Stimulated activated CD8-positive, alpha-beta memory T cell treated with anti-CD3 and anti-CD28 coated beads, Interleukin-2, amount 100 ng/mL, for 48 hours (primary cell): ENCODE data around the gene C16orf82.

Experiments used
- DNase-seq, 2 donors: peaks; one replicate each; pipeline ENCODE4 v3.0.0-alpha.2; 2020; ENCODE audit warnings: low read depth in 2 of 2

Gene C16orf82

GRCh38 chr16:27088216-27088615, 21.5 kb downstream of the C16orf82 start:
- no peak for DNase-seq

GRCh38 chr16:27096375-27096774, 29.6 kb downstream of the C16orf82 start:
- DNase-seq, result no peak

- no peak for DNase-seq
Measured at GRCh38 chr16:27097800-27098230, 31.1 kb downstream of the C16orf82 start.

- DNase-seq, result no peak
Measured at GRCh38 chr16:27098366-27099049, 31.8 kb downstream of the C16orf82 start.

DNA sequence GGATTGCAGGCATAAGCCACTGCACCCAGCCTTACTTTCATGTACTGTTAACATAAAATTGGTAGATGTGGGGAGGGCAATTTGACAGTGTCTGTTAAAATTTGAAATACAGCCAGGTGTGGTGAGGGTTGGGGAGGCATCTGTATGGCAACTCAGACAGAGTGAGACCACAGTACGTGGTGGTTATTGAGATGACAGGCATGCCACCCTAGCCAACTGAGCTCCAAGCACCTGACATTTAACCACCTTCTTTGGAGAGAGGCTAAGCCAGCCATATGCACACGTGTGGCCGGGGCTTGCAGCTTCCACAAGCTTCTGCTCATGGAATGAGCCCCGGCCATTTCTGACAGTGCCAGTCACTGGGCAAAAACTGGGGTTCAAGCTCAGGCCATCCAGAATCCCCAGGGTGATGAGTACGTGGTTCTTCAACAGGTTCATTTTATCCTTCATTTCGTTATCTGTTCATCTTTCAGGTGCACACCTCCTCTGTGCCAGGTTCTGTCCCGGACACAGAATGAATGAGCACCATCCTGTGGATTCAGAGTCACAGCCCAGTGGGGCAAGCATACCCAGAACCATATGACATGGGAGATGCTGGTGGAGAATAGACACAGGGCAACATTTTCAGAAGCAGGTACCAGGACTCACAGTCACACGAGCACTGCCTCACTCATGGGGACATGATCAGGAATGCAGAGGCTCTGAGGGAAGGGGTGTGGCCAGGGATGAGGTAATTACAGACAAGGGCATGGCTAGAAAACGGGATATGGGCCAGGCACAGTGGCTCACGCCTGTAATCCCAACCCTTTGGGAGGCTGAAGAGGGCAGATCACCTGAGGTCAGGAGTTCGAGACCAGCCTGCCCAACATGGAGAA, 36.2 kb downstream of the C16orf82 start:
- no peak for DNase-seq

DNA sequence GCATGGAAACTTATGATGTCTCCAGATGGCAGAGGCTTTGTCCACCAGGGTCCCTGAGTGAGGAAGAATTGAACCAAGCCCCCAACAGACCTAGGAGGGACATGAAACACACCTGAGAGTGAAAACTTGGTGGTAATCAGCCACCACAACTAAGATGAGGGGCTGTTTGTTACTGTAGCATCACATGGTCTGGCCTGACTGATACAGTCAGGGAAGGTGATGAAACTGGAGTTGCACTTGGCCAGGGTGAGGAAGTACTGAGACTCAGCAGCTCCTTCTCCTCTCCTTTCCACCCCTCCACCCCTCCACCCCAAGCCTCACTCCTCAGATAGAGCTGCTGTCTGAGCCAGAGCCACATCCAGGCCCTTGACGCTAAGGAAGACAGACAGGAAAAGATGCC, 37.2 kb downstream of the C16orf82 start:
- no peak for DNase-seq

DNA sequence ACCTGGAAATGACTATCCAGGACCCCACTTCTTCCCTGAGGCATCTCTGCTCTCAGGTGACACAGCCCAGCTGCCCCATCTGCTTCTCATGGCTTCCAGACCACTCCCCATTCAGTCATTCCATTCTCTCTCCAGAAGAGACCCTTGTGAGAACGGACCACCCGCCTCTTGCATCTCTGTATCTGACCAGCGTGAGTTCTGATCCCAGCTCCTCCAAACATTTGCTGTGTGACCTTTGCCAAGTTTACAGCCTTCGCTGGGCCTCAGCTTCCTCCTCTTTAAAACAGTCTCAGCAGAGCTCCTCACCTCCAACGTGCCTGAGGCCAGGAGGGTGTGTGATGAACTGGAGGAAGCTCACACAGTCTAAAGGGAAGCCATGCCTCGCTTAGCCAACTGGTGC, 39.6 kb downstream of the C16orf82 start:
- DNase-seq, result no peak

- no peak for DNase-seq
Measured at GRCh38 chr16:27107185-27107592, 40.5 kb downstream of the C16orf82 start.

GRCh38 chr16:27108051-27108770, 41.5 kb downstream of the C16orf82 start:
- no peak for DNase-seq

DNA sequence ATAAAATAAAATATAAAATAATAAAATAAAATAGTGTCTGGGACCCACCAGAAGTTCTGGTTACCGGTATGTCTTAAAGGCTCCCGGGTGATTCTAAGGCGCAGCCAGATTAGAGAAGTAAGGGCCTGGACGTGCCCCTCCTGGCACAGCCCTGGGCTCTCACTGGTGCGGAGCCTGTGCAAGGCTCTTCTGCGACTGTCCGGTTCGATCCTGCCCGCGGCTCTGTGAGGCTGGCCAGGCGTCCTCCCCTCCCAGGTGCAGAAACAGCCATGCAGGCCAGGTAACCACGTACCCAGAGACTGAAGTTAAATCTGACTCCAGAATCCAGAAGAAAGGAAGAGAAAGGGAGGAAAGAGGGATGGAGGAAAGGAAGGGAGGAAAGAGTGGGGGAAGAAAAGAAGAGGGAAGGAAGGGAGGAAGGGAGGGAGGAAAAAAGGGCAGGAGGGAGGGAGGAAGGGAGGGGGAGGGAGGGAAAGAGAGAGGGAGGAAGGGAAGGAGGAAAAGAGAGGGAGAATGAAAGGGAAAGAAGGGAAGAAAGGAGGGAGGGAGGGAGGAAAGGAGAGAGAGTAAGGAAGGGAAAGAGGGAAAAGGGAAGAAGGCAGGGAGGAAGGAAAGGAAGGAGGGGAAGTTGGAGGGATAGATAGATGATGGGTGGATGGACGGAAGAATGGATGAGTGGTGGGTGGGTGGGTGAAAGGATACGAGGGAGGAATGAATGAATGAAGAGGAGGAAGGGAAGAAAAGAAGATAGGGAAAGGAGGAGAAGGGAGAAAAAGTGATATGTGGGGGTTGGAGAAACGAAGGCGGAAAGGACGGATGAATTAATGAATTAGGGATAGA, 42.3 kb downstream of the C16orf82 start:
- DNase-seq, result no peak

DNA sequence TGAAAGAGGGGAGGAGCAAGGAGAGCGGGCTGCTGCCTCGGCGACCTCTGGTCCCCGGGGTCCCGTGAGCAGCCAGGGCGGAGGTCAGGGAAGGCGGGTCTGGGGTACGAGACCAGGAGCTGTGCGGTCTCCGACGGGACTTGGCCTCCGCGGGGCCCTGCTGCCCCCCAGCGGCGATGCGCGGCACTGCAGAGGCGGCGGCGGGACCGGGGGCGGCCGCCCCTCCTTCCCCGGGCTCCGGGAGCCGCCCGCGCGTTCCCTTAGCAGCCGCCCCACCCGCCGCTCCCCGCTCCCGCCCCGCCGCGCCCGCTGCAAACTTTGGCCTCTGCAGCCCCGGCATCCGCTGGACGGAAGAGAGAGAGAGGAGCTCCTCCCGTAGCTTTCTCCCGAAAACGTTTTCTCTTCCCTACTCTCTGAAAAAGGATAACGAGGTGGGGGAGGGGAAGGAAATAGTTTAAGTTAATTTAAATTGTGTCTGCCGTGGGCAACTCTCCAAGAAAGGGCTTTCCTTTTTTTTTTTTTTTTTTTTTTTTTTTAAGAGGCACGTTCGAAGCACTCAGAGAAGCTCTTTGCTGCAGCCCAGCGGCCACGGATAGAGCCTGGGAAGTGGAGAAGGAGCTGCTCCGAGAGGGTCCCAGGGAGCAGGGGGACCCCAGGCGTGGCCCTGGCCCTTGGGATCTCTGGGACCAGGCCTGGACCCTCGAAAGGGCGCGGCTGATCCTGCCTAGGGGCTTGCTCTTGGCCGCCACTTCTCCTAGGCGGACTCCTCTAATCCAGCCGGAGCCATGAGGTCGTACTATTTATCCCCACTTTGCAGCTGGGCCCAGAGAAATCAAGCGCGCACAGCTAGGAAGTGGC, 43.2 kb downstream of the C16orf82 start:
- DNase-seq, result peak; percentile 72 to 78

DNA sequence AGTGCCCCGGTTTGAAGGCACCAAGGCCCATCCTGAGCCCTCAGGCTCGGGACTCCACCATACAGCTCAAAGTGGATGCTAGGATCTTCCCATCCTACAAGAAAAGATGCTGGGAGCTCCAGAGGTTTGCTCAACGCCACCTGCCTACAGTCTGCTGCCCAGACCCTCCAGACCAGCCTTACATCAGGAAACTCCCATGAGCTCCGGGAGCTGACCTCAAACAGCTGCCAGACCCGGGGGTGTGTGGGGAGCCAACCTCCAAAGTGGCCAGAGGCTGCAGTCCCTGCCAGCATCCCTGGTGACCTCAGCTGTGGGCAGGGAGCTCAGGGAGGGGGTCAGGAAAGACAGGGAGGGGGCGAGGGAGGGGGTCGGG, 43.8 kb downstream of the C16orf82 start:
- no peak for DNase-seq

- DNase-seq, result no peak
Measured at GRCh38 chr16:27111486-27111885, 44.8 kb downstream of the C16orf82 start.

- no peak for DNase-seq
Measured at GRCh38 chr16:27112093-27112811, 45.5 kb downstream of the C16orf82 start.

- no peak for DNase-seq
Measured at GRCh38 chr16:27113341-27113841, 46.7 kb downstream of the C16orf82 start.

DNA sequence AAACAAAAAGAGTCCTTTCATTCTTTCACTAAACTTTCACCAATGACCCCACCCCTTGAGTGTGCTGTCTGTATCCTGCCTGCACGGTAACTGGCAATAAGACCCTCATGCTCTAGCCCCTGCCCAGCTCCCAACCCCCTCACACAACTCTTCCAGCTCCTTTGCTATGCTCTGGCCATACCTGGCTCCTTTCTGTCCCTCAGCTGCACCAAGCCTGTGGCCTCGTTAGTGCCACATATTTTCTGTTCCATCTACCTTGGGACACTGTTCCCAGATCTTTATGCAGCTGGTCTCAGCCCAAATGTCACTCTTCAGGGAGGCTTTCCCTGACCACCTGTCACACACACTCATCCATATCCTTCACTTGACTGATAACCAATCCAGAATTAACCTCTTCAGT, 47.3 kb downstream of the C16orf82 start:
- no peak for DNase-seq

GRCh38 chr16:27118526-27118925, 51.8 kb downstream of the C16orf82 start:
- no peak for DNase-seq
